NCI-H460 (cell line): ENCODE measurements around the gene VPS72. TPM values are rescaled to one million over a fixed set of nuclear protein-coding genes. Genes with fewer than 3 reads are reported as not detected.

Experiments used
- DNase-seq: peaks from one replicate; pipeline ENCODE4 v3.0.0-alpha.2; 2016; ENCODE audit warnings: low read depth; ENCODE audit errors: extremely low read depth
- total RNA-seq: library from RNA; depleted of rRNA; stranded (reverse); fragments of >200 nt; shearing (Covaris generic); gene quantifications from 2 replicates; pipeline ENCODE4 v1.2.3, GENCODE V29; 2014

The VPS72 gene
- total RNA-seq, 1 experiment from 2014 or later = 88.7 TPM

DNA sequence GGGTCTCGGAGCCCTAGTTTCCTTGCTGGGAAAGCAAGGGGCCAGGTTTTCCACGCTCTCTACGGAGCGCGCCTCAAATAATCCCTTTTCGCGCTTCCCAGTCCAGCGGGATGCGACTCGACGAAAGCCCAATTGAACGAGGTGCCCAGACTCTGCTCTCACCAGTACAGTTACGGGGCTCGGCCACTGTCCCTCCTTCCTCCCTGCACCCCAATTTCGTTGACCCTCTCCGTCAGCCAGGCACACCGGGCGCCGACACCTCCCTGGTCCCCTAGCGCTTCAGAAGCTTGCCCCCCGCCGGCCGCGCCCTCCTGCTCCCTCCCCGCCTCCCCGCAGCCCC, 44.0 kb downstream of the VPS72 start:
- DNase-seq = no peak

DNA sequence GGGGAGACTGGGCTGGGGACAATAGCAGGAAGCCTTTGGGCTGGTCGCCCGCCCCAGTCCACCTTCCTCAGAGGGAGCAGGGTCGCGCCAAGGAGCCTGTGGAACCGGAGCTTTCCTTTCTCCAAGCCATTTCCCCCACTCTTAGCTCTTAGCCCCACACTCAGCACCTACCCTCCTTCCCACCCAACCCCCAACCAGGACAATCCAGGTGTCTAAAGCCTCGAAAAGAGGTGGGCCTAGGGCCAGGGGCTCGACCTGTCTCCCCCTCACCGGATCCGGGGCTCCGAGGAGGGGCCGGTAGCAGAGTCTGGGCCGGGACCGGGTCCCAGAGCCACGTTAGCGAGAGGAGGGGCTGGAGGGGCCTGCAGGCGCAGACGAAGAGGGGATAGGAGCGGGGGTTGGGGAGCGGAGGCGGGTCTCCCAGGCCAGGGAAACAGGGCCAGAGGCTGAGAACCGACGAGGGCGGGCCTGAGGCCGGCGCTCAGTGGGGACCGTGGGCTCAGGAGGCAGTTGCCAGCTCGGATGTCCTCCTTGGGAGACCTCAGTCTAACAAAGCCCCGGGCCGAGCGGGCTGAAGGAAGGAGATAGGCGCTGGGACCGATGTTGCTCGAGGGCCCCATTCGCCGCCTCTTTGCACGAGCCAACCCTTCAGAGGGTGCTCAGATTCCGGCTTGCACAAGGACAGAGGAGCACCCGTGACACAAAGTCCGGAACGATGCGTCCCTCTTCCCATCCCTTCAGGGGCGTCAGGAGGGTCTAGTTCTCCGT, 44.5 kb downstream of the VPS72 start:
- no peak for DNase-seq

DNA sequence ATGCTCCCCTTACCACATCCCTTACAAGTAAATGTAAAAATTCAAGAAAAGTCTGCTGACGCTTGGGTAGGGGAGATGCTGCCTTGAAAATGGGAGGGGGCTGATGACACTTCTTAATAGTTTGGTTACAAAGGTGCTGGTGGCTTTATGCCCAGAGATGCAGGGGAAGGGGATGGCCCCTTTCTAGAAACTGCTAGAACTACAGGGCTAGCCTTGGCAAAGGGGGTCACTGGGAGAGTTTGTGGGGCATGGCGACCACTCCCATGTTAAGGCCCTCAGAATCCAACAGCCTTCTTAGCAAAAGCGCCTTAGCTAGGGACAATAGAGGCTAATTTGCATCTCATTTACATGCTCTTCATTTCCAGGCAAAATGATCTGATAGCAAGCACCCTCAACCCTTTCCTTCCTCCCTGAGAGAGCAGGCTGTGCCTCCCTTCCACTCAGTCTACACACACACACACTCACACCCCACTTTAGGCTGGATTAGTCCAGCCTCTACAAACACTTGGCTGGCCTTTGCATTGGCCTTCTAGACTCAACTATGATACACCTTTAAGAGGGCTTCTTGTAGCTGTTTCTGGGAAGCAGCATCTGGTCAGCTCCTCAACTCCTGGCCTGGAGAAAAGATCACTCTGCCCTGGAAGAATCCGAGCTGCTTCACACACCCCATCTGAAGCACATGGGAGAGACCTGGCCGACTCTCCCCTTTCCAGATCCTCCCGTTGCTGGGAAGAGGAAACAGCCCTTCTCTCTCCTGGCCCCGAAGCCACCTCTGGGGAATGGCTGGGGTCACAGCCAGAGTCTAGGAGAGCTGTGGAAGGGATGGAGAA, 45.3 kb downstream of the VPS72 start:
- DNase-seq = no peak

DNA sequence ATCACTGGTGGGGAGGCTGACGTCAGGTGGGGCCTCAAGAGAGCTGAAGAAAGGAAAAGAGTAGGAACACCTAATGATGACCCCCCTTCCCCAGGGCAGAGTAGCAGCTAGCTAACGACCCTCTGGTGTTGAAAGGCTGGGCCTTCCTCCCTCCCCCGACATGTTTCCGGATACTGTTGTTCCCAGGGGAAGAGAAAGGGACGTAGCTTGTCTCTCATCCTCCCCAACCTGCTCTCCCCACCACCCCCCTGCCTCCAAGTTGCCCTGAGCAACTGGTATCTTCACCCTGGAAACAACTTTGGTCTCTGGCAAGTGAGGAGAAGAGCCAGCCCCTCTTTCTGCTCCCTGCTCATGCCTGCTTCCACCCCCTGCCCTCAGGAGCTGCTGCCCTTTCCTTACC, 46.0 kb downstream of the VPS72 start:
- no peak for DNase-seq

DNA sequence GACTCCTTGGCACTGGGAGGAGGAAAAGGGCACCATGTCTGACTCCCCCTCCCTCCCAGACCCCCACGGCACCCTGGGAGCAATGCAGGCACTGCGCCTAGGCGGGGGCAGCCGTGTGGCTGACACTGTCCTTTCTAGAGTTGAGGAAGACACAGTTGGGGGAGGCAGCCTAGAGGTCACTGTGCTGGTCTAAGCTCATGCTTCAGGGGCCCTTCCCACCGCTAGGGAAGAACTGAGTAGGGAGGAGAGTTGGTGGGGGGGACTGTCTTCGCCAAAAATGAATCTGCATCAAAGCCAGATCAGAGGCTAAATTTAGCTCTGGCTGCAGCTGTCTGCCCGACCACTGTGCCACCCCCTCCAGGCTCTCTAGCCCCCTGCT, 47.0 kb downstream of the VPS72 start:
- no peak for DNase-seq

DNA sequence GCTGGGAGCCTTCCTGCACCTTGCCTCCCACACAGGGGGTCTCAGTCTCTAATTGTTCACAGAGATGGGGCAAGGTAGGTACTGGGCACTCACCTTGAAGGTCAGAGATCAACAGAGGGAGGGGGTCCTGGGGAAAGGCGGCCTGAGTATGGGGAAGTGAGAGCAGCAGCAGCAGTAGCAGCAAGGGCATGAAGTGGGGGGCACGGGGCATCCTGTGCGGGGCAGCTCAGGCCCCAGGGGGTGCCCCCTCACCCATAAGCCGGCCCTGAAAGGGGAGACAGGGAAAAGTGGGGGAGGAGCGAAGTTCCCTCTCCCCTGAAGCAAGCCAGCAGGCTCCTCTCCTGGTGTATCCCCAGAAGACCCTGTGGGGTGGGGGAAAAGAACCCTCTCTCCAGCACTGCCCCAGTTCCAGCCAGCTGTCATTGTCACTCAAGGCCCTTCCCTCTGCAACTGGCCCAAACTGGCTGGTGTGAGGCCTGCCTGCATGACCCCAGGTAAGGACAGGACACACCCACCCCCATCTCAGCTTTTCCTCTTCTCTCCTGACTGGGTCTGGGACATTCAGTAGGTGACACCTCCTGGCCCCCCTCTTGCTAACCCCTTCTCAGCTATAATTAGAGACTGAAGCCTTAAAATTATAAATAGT, 47.5 kb downstream of the VPS72 start:
- DNase-seq = no peak

DNA sequence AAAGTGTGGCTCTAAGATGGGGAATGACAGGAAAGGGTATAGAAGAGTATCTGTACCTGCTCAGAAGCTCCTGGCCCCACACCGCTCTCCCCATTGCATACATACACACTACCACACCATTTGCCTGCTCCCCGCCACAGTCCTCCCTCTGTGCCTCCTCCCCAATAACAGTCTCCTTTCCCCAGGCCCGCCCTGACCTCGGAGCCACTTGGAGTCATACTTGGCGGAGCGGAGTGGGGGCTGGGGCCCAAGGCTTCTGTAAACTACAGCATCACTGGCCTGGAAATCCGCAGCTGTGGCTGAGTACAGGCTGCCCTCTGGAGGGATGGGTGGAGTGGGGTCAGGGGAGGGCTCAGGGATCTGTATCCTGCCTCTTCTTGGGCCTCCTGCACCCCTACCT, 52.2 kb downstream of the VPS72 start:
- DNase-seq = no peak

DNA sequence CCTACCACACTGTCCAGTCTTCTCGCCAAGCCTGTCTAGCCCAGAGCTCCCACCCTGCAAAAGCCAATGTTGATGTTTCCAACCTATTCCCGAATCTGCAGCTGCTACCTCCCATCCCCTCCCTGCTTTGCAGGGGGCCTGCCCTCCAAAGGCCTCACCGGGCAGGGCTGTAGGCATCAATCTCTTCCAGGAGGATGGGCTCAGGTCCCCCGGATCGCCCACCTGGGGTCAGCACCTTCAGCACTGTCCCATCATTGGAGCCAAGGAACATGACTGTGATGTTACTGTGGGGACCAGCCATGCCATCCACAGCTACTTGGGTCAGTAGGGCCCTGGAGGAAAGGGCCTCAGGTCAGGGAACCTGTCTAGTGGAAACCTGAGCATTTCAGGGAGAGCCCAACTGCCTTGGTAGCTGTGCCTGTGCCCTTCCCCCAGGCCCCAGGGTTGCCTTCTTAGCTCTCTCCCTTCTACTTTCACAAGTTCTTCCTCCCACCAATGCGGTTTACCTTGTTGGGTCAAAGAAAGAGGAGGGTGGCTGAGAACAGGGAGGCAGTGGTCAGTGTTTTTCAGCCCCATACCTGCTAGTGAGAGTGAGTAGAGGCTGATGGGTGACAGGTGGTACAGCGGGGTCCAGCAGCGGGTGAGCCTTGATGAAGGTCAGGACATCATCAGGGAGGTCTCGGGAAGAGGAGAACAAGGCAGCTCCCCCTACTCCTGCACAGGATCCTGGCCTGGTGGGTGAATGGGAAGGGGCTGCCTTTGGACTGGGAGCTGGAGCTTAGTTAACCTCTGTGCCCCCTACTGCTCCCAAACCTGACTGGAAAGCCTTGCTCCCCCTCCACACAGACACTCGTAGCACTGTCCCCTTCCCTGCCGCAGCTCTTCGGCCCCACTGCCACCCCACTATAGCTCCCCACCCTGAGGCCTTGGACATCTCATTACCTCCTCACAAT, 54.3 kb downstream of the VPS72 start:
- DNase-seq = no peak

DNA sequence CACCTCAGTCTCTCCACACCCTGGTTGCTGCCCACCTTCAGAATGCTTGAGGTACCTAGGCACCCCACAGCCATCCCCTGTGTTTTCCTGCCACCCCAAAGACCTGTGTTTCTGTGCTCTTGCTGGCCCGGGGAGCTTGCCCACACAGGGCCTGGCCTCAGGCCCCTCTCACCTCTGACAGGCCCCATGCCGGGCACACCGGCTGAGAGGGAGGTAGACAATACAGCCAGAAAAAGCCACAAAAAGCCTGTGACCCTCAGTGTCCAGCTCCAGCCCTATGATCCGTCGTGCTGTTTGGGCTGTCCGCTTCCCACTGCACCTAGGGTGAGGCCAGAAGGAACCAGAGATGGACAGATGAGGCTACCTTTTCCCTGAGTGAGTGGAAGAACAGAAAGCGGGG, 55.0 kb downstream of the VPS72 start:
- no peak for DNase-seq

DNA sequence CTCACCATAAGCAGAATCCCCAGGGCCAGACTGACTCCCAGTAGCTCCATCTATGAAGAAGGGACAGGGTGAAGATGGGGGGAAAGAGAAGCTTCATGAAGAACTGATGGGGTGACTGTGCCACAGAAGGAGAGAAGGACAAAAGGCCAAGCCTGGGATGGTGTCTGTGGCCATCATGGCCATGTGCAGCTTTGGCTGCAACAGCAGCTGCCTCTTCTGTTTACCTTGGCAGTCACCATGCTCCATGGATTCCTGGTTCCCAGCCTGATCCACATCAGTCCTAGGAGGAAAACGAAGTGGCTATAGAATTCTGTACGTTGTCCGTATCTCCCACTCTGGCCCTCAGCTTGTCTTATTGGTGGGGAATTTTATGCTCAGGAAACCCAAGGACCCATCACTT, 55.6 kb downstream of the VPS72 start:
- no peak for DNase-seq

DNA sequence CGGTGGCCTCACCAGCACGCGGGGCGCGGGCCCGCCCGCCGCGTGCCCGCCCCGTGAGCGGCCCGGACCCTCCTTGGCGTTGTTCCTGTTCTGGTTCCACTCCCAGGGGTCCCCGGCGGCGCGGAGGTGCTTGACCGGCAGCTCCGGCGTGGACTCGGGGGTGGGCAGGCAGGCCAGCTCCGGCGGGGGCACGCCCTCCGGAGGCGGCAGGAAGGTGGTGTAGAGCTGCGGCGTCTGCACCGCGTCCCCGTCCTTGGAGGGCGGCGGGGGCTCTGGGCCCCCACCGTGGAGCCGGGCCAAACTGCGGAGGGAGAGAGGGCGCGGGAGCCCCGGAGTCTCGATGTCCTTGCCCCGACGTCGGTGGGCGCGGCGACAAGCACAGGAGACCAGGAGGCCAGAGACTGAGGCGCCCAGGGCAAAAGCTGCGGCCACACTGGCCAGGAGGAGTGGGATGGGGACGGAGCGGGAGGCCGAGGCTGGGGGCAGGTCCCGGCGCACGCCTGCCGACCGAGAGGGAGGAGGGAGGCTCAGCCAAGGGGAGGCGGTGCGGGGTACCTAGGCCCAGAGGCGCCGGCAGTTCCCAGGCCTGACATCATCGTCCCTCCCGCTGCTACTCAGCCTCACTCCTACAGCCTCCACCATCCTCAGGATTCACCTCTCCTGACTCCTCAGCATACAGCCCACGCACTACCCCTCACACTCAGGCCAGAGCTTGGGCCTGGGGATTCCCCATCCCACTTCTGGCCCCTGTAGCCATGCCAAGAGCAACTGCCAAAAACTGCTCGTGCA, 56.8 kb downstream of the VPS72 start:
- no peak for DNase-seq

DNA sequence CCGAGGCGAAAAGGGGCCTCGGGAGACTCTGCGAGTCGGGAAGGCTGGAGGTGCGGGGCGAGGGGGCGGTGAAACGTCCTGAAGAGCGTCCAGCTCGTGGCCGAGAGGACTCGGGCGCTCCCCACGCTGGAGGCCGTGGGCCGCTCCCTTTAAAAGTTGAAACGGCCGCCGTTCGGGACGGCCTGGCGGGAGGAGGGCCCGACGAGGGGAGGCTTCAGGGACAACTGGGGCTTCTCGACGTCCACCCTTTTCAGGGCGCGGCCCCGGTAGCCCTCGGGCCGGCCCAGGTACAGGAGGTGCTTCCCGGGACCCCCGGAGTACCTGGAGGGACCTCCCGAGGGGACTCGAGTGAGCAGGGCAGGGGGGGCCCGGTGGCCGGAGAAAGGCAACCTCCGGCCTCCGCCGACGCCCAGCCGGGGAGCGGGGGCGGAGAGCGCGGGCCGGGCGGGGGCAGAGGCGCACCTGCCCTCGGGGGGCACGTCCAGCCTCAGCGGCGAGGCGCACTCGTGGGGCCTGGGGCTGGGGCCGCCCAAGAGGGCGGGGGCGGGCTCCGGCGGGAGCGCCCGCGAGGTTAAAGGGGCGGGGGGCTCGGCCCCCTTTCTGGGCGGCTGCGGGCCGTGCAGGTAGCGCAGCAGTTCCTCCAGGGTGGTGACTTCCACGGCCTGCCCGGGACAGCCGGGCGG, 57.5 kb downstream of the VPS72 start:
- no peak for DNase-seq

DNA sequence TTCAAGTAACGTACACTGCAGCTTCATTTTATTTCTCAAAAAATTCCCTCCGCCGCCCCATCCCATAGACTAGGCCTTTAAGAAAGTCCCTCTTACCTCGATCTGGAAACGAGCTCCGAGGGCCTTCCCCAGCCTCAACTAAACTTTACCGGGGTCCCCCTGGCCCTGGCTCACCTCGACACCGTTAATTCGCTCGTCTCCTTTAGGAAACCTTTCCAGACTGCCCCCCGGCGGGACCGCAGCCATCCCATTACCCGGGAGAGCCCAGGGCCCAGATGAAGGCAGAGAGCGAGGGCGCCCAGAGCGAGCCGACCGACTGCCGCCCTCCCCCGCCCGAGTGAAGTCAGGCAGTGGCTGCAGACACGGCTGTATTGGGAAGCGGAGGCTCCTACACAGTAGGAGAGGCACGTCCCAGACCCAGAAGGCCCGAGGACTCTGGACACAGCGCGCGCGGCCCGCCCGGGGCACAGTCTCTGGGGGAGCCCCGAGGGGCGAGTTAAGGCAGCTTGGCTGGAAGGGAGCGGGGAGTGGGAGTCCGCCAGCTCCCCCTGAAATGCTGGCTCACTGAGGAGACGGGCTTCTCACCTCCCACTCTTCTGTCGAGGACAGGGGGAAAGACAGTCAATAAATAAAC, 58.2 kb downstream of the VPS72 start:
- no peak for DNase-seq

DNA sequence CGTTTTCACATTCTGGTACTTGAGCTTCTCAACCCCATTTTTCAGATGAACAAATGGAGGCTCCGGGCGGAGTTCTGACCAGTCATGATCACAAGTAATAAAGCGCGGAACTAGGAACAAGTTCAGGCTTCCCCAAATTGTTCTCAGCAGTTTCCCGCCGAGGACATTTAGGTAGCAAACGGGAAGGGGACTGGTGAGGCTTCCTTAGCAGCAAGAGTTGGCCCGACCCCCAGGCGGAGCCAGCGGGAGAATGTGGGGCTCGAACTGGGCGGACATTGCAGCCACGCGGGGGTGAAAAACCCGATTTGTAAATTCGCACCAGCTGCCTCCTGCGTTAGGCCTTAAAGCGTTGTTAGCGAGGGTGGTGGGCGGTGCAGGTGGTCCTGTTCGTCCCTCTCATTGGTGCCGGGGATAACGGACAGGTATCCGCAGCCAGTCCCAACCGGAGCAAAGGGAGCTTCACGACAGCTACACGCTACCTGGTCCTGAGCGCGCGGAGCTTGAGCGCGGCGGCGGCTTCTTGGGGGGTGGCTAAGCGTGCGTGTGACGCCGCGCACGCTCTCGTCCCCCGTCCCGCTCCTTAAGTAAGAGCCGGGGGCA, 58.9 kb downstream of the VPS72 start:
- DNase-seq = no peak

DNA sequence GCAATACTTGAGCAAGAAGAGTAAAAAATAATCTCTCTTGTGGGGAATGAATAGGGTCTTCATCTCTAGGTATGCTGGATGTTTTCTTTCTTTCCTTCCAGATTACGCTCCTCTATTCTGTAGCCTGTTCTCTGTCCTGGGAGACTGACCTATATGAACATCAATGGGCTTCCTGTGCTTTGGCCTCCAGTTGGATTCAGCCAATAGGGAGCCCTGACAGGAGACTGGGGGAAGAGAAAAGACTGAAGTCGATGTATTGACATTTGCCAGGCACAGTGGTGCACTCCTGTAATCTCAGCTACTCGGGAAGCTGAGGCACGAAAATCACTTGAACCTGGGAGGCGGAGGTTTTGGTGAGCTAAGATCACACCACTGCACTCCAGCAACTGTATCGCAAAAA, 61.2 kb downstream of the VPS72 start:
- no peak for DNase-seq
